Prostate gland (tissue), 2 donors: Measurements from ENCODE around the gene POLR3E. TPM values are rescaled to one million over a fixed set of nuclear protein-coding genes. Genes with fewer than 3 reads are reported as not detected.

ENCODE experiments used
- DNase-seq: peaks from one replicate; pipeline ENCODE4 v3.0.0-alpha.2; 2019; ENCODE audit warnings: low spot score
- H3K27ac ChIP-seq, 2 donors: fragments of 200-600 bp; sonication (generic); 2 replicates each; pipeline ENCODE4 v1.5.1; 2017 to 2019
- H3K27me3 ChIP-seq: fragments of 200-600 bp; sonication (generic); replicated peaks from 2 replicates; pipeline ENCODE4 v1.5.1; 2019; ENCODE audit not compliant: insufficient read depth
- H3K36me3 ChIP-seq, 2 donors: fragments of 200-600 bp; sonication (generic); 1 replicate in 1 of 2; 2 replicates in 1 of 2; pipeline versions ENCODE4 v1.5.1 to v1.8.1; 2017 to 2019
- H3K4me1 ChIP-seq: fragments of 200-600 bp; sonication (generic); replicated peaks from 2 replicates; pipeline ENCODE4 v1.5.1; 2019
- H3K4me3 ChIP-seq, 2 donors: fragments of 200-600 bp; sonication (generic); 2 replicates each; pipeline ENCODE4 v1.5.1; 2017 to 2019
- H3K9me3 ChIP-seq: fragments of 200-600 bp; sonication (generic); 2 replicates; pipeline ENCODE4 v1.5.1; 2017
- POLR2A ChIP-seq: fragments of 450-650 bp; IDR thresholded peaks from one replicate; pipeline ENCODE4 v1.6.1; 2016; ENCODE audit warnings: antibody characterized with exemption, mild to moderate bottlenecking
- POLR2AphosphoS5 ChIP-seq: sonication (generic); formaldehyde crosslinking; IDR thresholded peaks from one replicate; pipeline ENCODE4 v1.6.1; 2017; ENCODE audit warnings: antibody characterized with exemption
- WGBS: methylation state at CpG from one replicate; pipeline ENCODE4 v1.1.5; 2018; 5-methylcytosine and 5-hydroxymethylcytosine counted together
- intact Hi-C: fragments of 100-400 bp; cut with DNase I; formaldehyde crosslinking; loops from one replicate; pipeline ENCODE4 v1.14.2; 2022
- total RNA-seq, 2 donors: library from RNA; depleted of rRNA; stranded (reverse); fragments of >200 nt; gene quantifications; one replicate each; pipeline ENCODE4 v1.1.0, GENCODE V29; 2016
- TF ChIP-seq, protein P1 (sequence below), 4 experiments: fragments of 200-600 bp in 2 of 4; fragments of 450-650 bp in 2 of 4; sonication (generic) in 2 of 4; IDR thresholded peaks; 1 replicate in 3 of 4; 2 replicates in 1 of 4; pipeline ENCODE4 v1.5.1; 2016 to 2019; ENCODE audit warnings: antibody characterized with exemption in 4 of 4, mild to moderate bottlenecking in 2 of 4, moderate library complexity in 2 of 4

The POLR3E gene
- total RNA-seq, 2 donors from 2014 or later = 52.3 to 61.7 TPM

DNA sequence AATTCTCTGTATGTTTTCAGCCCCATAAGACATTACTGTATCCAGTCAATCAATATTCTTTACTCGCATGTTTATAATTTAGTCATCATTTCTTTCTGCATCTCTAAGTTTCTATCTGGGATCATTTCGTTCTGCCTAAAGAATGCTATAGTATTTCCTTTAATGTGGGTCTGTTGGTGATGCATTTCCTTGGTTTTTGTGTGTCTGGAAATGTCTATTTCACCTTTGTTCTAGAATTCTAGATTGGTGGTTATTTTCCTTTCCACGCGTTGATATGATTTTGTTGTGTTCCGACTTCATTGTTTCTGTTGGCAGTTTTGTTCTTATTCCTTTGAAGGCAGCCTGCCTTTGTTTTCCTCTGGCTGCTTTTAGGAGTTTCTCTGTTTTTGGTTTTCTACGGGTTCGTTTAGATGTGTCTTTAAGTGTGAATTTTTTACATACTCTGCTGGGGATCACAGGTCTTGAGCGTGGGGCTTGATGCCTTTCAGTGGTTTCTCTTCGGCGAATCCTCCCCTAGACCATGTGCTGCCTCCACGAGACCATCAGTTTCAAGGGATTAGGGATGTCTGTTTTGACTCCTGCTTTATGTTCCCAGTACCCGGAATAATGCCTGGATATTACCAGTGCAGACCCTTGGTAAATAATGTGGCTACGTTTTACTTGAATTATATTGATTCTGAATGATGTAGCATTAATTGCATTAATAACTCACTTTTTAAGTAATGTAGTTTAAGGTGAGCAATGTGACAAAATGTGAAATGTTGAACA, 23.5 kb downstream of the POLR3E start:
- Histone ChIP-seq H3K4me3 (no peak overlapping the region), H3K36me3 (peaks cover 0 to 7% of the 10 kb centered on the region in 2 donors), H3K4me1 (no peaks in the 10 kb centered on the region), H3K27me3 (no peaks in the 10 kb centered on the region), H3K27ac (no peak overlapping the region), H3K9me3 (no peaks in the 10 kb centered on the region)
- intact Hi-C loops = loop anchor here (5.0 to 10.0 kb wide), 2 partner anchors 52 to 354 kb away; partner anchors contain the start of gene CDR2
- DNase-seq = no peak
- WGBS = 73% methylated on average over 13 of the region's 13 CpGs
- TF ChIP-seq, protein P1, sequence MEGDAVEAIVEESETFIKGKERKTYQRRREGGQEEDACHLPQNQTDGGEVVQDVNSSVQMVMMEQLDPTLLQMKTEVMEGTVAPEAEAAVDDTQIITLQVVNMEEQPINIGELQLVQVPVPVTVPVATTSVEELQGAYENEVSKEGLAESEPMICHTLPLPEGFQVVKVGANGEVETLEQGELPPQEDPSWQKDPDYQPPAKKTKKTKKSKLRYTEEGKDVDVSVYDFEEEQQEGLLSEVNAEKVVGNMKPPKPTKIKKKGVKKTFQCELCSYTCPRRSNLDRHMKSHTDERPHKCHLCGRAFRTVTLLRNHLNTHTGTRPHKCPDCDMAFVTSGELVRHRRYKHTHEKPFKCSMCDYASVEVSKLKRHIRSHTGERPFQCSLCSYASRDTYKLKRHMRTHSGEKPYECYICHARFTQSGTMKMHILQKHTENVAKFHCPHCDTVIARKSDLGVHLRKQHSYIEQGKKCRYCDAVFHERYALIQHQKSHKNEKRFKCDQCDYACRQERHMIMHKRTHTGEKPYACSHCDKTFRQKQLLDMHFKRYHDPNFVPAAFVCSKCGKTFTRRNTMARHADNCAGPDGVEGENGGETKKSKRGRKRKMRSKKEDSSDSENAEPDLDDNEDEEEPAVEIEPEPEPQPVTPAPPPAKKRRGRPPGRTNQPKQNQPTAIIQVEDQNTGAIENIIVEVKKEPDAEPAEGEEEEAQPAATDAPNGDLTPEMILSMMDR (IDR thresholded peaks at IDR 0.05) = no peak
- no peak for TF ChIP-seq POLR2AphosphoS5
- no peak for TF ChIP-seq POLR2A

DNA sequence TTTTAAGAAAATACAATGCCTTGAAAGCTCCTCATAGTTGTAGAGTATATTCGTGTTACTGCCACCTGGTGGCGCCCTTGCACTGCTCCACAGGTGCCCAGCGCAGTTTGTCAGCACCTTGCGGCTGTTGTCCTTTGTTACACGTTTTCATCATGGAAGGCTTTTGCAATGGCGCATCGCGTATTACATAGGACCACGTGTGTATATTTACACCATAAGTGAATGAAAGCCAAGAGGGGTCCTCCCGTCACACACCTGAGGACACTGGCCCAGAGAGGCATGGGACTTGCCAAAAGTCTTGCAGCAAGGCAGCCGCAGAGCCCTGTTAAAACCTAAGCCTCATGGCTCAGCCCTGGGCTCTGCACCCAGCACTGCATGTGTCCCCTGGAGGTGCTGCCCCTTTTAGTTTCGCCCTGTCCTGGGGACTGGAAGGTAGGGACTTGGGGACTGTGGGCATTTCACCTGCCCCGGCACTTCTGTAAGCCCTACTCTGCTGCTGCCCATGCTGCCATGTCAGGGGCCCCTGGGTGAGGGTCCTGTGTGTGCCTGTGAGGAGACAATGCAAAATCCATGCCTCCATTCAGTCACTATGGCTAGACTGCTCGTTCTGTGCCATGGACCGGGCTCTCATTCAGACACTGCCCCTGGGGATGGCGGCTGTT, 24.3 kb downstream of the POLR3E start:
- Histone ChIP-seq H3K27ac (no peak overlapping the region), H3K4me1 (no peaks in the 10 kb centered on the region), H3K4me3 (no peak overlapping the region), H3K36me3 (peaks cover 0 to 14% of the 10 kb centered on the region in 2 donors), H3K9me3 (no peaks in the 10 kb centered on the region), H3K27me3 (no peaks in the 10 kb centered on the region)
- peak; percentile 77 for DNase-seq
- 38% methylated on average over 16 of the region's 16 CpGs for WGBS
- TF ChIP-seq POLR2A (no peak), POLR2AphosphoS5 (peak; percentile 43)
- TF ChIP-seq, protein P1 (IDR thresholded peaks at IDR 0.05) = peak; percentile 73 to 93 (median 92)
- intact Hi-C loops = loop anchor here (5.0 to 10.0 kb wide), 2 partner anchors 51 to 353 kb away; partner anchors contain the start of gene CDR2

DNA sequence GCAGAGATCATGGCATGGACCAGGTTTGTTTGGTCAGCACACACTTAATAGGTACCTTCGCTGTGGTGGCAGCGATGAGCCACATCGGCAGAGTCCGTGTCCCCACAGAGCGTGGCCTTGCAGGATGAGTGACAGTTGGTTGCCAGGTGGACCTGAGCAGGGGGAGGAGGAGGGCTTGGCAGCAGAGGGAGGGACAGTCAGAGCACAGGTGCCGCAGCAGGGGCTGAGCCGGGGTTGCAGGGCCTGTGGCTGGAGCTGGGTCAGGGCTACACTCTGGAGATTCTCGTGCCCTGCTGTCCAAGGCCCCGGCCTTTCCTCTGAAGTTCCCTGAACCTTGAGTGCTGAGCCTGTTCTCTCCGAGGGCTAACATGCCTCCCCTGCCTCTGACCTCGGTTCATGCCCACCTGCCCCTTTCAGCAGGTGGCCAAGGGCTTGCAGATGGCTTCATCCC, 24.8 kb downstream of the POLR3E start:
- Histone ChIP-seq H3K9me3 (no peaks in the 10 kb centered on the region), H3K4me3 (no peak overlapping the region), H3K27me3 (no peaks in the 10 kb centered on the region), H3K36me3 (peaks cover 0 to 20% of the 10 kb centered on the region in 2 donors), H3K4me1 (no peaks in the 10 kb centered on the region), H3K27ac (no peak overlapping the region)
- intact Hi-C loops = loop anchor here (5.0 to 10.0 kb wide), 2 partner anchors 50 to 353 kb away; partner anchors contain the start of gene CDR2
- TF ChIP-seq, protein P1 (IDR thresholded peaks at IDR 0.05) = no peak
- TF ChIP-seq POLR2A (no peak), POLR2AphosphoS5 (no peak)
- WGBS = 88% methylated on average over 11 of the region's 11 CpGs
- no peak for DNase-seq

DNA sequence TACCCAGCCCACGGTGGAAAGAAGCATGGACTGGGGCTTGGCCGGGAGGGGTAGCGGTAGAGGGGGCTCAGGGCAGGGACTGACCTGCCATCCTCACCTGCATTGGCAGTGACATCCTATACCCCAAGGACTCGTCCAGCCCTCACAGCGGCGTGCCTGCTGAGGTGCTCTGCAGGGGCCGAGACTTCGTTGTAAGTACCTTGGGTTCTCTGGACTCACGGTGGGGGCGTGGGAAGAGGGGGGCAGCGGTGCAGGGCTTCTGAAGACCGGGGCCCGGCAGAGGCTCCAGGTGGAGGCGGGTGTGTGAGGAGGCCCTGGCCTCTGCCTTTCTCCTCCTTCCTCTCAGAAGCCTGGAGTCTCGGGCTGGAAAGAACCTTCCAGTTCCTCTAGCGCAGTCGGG, 25.5 kb downstream of the POLR3E start:
- H3K27ac ChIP-seq = no peak overlapping the region
- H3K27me3 ChIP-seq = no peaks in the 10 kb centered on the region
- peaks cover 0 to 23% of the 10 kb centered on the region in 2 donors for H3K36me3 ChIP-seq
- WGBS = 92% methylated on average over 17 of the region's 17 CpGs
- H3K4me3 ChIP-seq = no peak overlapping the region
- no peaks in the 10 kb centered on the region for H3K4me1 ChIP-seq
- no peak for DNase-seq
- intact Hi-C loops = loop anchor here (5.0 to 10.0 kb wide), 2 partner anchors 50 to 352 kb away; partner anchors contain the start of gene CDR2
- H3K9me3 ChIP-seq = no peaks in the 10 kb centered on the region
- TF ChIP-seq POLR2AphosphoS5 (no peak), POLR2A (no peak)
- TF ChIP-seq, protein P1 (IDR thresholded peaks at IDR 0.05) = no peak
